HL-60/S4 (cell line): ENCODE measurements around the gene NDP.

Experiments used
- in situ Hi-C: fragments of 300-500 bp; cut with MboI; formaldehyde crosslinking; loops from 2 replicates; pipeline ENCODE4 v1.14.3; 2022; ENCODE audit warnings: low sequenced_read_pairs

Gene NDP

GRCh38 chrX:43973249-43974099 lies at the start of gene NDP:
TSS of gene NDP (minus strand) at chrX:43973390. CDS start at chrX:43958645, 14,745 bp downstream.
- in situ Hi-C loops = no loop called here

- in situ Hi-C loops = no loop called here
Measured at GRCh38 chrX:44022964-44023363, 49.8 kb upstream of the NDP start.

- in situ Hi-C loops = no loop called here
Measured at GRCh38 chrX:44020693-44021092, 47.5 kb upstream of the NDP start.

- in situ Hi-C loops = no loop called here
Measured at GRCh38 chrX:44019911-44020310, 46.7 kb upstream of the NDP start.

- in situ Hi-C loops = no loop called here
Measured at GRCh38 chrX:44017676-44018075, 44.5 kb upstream of the NDP start.

- in situ Hi-C loops = no loop called here
Measured at GRCh38 chrX:44016906-44017305, 43.7 kb upstream of the NDP start.

- in situ Hi-C loops = no loop called here
Measured at GRCh38 chrX:44012484-44013096, 39.4 kb upstream of the NDP start.

- in situ Hi-C loops = no loop called here
Measured at GRCh38 chrX:44011506-44011905, 38.3 kb upstream of the NDP start.

GRCh38 chrX:44010626-44011025 lies 37.4 kb upstream of the NDP start:
- in situ Hi-C loops = no loop called here

- in situ Hi-C loops = no loop called here
Measured at GRCh38 chrX:44006081-44006480, 32.9 kb upstream of the NDP start.

GRCh38 chrX:44003975-44004374 lies 30.8 kb upstream of the NDP start:
- in situ Hi-C loops = no loop called here

GRCh38 chrX:44002567-44002966 lies 29.4 kb upstream of the NDP start:
- in situ Hi-C loops = no loop called here

GRCh38 chrX:43998374-43998773 lies 25.2 kb upstream of the NDP start:
- in situ Hi-C loops = no loop called here

GRCh38 chrX:43996491-43996890 lies 23.3 kb upstream of the NDP start:
- in situ Hi-C loops = no loop called here

- in situ Hi-C loops = no loop called here
Measured at GRCh38 chrX:43986083-43986482, 12.9 kb upstream of the NDP start.

GRCh38 chrX:43985511-43985910 lies 12.3 kb upstream of the NDP start:
- in situ Hi-C loops = no loop called here

GRCh38 chrX:43978226-43978625 lies 5.0 kb upstream of the NDP start:
- in situ Hi-C loops = no loop called here

GRCh38 chrX:43976205-43976604 lies 3.0 kb upstream of the NDP start:
- in situ Hi-C loops = no loop called here

GRCh38 chrX:43975796-43976195 lies 2.6 kb upstream of the NDP start:
- in situ Hi-C loops = no loop called here

GRCh38 chrX:43974741-43975465 lies 1.7 kb upstream of the NDP start:
- in situ Hi-C loops = no loop called here

- in situ Hi-C loops = no loop called here
Measured at GRCh38 chrX:43974100-43974475, 898 bp upstream of the NDP start.
